Right lung (tissue), 5 donors: ENCODE measurements around the gene FGFR3. TPM values are rescaled to one million over a fixed set of nuclear protein-coding genes. Genes with fewer than 3 reads are reported as not detected.

Experiments used
- DNase-seq, 2 donors: peaks; one replicate each; pipeline ENCODE4 v3.0.0-alpha.2; 2013
- polyA plus RNA-seq, 5 donors: library from polyadenylated mRNA; unstranded; fragments of 120-200 nt; gene quantifications; one replicate each; pipeline versions ENCODE4 v1.2.1 to v1.2.3, GENCODE V29; 2013; ENCODE audit warnings: inconsistent platforms in 1 of 5, low replicate concordance in 1 of 5; ENCODE audit not compliant: insufficient read length in 5 of 5, insufficient read depth in 1 of 5

FGFR3 gene
- polyA plus RNA-seq, 5 donors = 66.2 to 154 (median 117) TPM

GRCh38 chr4:1786544-1787362 lies 6.3 kb upstream of the FGFR3 start:
- no peak for DNase-seq

- no peak for DNase-seq
Measured at GRCh38 chr4:1787411-1788077, 5.5 kb upstream of the FGFR3 start.

- no peak for DNase-seq
Measured at GRCh38 chr4:1788254-1788973, 4.7 kb upstream of the FGFR3 start.

DNA sequence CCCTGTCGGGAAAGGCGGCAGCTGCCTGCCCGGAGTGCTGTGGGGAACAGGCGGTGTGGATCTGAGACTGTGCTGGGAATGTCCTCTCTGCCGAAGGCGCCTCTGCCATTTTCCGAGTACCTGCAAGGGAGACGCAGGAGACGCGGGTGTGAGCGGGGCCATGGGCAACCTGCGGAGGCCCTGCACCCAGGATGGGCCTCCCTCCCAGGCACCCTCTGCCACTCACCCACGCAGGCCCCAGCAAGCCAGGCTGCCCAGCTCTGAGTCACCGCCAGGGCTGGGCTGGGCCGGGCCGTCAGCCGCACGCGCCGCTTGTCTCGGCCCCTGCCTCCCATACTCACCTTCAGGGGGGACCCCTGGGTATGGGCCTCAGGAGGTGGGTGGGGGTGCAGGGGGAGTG lies 3.5 kb upstream of the FGFR3 start:
- no peak for DNase-seq

DNA sequence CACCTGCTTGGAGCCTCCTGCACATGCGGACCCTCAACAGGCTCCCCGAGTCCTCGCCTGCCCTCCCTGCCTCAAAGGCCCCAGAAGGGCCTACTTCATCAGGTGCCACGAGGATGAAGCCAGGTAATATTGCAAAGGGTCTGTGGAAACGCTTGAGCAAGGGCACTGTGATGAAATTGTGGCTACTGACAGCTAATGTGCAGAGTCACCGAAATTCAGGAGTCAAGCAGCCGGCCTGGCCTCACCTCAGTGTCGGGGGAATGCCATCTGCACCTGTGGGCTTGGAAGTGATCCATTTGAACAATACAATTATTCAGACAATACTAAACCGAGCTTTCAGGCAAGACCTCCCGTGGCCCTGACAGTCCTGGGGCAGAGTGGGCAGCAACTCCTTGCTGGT lies 3.1 kb upstream of the FGFR3 start:
- no peak for DNase-seq

DNA sequence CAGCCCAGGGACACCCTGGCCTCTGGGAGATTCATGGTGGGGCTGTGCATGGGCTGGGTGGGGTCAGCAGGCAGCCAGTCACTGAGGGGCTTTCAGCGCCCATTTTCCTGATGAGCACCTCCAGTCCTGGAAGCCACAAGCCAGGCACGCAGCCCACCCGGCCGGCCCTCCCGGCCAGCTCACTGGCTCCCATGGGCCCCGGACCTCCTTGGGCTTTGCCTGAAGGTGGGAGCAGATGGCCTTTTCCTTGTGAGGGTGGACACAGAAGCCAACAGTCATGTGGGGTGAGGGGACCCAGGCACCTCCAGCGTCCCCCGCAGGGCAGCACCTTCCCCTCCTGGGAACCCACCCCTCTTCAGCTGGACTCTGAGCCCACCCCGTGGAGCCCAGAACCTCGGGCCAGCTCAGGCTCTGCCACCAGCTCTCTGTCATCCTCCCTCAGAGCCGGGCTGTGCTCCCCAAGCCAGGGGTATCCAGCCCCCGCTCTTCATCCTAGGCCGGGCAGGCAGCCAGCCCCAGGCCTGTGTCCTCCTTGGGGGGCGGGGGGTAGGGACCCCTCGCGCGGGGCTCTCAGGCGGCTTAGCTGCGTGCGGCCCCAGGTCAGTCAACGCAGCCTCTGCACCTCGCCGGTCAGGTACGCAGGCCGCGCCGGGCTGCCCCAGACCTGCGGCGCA lies 798 bp upstream of the FGFR3 start:
- no peak for DNase-seq

- DNase-seq = no peak
Measured at GRCh38 chr4:1793496-1793840, 375 bp downstream of the FGFR3 start.

DNA sequence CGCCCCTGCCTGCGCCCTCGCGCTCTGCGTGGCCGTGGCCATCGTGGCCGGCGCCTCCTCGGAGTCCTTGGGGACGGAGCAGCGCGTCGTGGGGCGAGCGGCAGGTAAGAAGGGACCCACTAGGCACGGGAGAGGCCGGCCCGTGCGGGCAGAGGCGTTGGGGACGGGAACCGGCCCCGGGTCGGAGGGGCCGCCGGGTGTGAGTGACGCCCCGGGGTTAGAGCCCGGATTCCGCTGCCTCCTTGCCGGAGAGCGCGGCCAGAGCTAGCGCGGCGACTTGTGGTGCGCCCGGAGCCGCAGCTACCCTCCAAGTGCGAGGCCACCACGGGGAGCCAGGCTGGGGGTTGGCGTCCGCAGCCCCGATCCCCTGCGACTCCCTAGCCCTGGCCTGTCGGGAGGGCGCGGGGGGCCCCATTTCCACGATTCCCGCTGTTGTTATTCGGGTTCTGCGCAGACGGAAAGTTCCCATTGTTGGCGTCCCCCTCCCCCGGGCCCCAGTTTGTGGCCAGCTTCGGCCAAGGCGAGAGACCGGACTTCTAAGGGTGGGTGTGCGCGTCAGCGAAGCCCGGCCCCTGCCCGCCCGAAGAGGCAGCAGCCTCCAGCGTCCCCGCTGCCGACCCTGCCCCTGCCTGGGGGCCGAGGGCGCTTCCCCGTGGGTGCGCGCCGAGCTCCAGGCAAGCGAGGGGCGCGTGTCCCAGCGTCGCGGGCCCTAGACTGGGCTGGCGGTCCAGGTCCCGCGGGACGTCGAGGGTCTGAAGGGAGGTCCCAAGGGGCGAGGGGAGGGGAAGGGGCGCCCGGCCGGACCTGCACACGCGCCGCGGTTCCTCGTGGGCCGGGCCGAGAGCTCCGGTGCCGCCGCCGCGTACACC lies 1.1 kb downstream of the FGFR3 start:
- no peak for DNase-seq

DNA sequence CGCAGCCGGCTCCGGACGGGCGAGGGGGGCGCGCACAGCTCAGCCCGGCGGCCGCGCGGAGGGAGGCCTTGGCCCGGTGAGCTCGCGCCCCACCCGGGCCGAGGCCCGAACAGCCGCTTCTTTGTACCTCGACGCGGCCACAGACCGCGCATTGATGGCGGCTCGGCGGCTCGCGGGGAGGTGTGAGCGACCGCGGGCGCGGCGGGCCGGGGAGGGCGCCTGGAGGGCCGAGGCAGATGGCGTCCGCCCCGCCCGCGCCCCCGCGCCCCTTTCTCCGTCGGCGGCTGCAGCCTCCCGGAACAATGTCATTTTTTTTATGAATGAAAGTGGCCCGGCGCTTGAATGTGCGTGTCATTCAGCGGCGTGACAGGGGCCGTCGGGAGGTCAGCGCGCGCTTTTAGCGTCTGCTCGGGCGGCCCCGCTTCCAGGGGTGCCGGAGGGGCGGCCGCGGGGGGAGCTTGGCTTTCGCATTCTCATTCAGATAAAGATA lies 1.8 kb downstream of the FGFR3 start:
- DNase-seq = no peak

DNA sequence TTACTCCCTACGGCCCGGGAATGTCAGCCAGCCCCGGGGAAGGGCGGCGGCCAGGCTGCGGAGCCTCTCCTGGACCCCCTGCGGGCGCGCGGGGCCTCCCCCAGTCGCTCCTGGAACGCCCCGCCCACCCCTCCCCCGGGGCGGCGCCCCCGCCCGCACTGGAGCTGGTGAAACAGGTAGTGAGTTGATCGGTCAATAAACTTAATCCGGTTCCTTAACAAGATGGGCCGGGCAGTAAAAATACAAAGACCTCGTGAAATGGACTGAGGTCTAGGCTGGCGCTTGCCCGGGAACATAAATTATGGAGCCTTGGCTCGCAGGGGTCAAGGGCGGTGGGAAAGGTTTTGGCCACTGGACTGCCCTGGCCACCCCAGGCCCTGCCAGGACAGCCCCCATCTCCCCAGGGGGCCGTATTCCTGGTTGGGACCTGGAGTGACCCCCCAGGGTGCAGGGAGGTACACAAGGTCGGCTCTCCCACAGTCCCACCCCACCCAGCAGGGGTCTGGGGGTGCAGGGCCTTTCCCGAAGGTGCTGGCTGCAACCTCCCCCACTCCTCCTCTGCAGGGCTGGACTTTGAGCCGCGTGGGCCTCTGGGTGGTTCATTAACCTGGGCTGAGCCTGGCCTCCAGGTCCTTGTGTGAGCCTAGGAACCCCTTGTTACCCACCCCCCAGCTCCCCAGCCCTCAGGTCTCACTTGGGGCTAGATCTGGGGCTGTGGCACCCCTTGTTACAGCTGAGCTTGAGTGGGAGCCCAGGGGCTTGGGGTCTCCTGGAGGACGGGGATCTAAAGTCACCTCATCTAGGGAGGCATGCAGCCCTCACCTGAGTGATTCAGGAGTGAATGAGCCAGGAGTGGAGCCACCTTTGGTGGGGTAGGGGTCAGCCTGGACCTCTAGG lies 2.5 kb downstream of the FGFR3 start:
- DNase-seq = no peak

DNA sequence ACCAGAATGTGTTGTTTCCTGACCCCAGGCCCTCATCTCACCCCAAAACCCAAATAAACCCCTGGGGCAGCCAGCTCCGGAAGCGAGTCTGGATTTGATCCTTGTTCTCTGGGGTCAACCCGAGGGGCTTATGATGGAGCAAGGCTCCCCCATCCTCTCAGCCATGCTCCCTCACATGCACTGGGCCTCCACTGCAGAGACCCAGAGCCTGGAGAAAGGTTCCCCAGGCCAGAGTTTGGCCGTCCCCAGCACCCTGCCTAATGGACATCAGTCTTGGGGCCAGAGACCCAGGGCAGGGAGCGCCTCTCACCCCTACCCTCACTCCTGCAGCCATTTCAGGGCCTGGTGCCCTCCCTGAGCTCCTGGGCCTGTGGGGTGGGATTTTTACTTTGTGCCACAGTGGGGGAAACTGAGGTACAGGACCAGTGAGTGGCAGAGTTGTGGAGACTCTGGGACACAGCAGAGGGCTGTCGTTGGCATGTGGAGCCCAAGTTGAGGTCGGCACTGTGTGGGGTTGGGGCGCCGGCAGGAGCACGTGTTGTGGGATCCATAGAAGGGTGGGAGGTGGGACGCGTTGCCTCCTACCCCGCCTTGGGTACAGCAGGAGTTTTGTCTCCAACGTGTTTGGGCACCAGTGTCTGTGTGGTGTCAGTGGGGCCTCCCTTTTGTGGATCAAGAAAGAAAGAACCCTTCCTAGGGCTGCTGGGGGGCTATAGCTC lies 3.6 kb downstream of the FGFR3 start:
- no peak for DNase-seq

- DNase-seq = no peak
Measured at GRCh38 chr4:1797298-1797860, 4.3 kb downstream of the FGFR3 start.

DNA sequence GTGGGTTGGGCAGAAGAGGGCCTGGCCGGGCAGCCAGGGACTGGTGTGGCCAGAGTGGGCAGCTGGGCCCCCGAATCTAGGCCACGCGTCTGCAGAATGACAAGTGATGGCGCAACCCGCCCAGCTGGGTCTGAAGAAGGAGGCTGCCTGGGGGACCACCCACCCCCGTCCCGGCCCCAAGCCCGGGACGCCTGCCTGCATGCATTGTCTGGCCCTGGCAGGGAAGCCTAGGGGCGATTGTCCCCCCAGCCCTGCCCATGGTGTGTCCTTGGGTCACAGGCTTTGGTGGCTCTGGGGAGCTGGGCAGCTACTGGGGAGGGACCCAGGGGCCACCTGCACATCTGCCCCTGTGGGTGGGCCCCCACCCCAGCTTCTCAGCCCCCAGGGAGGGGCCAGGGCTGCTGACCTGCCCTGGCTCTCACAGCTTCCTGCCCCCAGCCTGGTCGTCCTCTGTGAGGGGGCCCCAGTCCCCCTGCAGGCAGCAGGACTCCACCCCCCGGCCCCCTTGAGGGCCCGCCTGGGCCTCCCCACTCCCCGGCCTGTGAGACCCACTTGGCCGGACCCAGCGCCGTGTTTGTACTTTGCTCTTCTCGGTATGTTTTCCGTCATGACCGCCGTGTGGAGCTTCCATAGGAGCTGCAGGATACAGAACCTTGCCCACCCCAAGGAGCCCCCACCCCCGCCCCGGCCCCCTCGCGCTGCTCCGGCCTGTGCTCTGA lies 4.9 kb downstream of the FGFR3 start:
- peak; percentile 80 to 83 for DNase-seq

- no peak for DNase-seq
Measured at GRCh38 chr4:1798580-1799386, 5.7 kb downstream of the FGFR3 start.

- no peak for DNase-seq
Measured at GRCh38 chr4:1799387-1800375, 6.6 kb downstream of the FGFR3 start.

- no peak for DNase-seq
Measured at GRCh38 chr4:1800805-1801204, 7.7 kb downstream of the FGFR3 start.
